IMR-90 (cell line): ENCODE measurements around the gene ENO4. TPM values are rescaled to one million over a fixed set of nuclear protein-coding genes. Genes with fewer than 3 reads are reported as not detected.

ENCODE experiments used
- ATAC-seq: fragments of 200-7000 bp; cut with Tn5 transposase; 2 replicates; pipeline ENCODE4 v1.9.1; 2020; ENCODE audit warnings: low read depth, mild to moderate bottlenecking, moderate library complexity
- BruUV-seq: library from RNA; stranded (reverse); fragments of 400-500 nt; replicated peaks from 2 replicates; lab custom pipeline; 2021; lab: Mats Ljungman, UMichigan
- CTCF ChIA-PET: fragments of 300-600 bp; formaldehyde crosslinking; extraction: SDS; loops from one replicate; lab custom pipeline; 2021; ENCODE audit warnings: antibody characterized with exemption; lab: Yijun Ruan, JAX
- POLR2A ChIA-PET: fragments of 300-600 bp; sonication (Branson Sonifier 250); formaldehyde crosslinking; loops from one replicate; lab custom pipeline; 2022; ENCODE audit warnings: antibody characterized with exemption; ENCODE audit not compliant: unreplicated experiment; lab: Charles Lee
- DNase-seq: peaks from one replicate; pipeline ENCODE4 v3.0.0; 2013
- H2AFZ ChIP-seq: replicated peaks from 2 replicates; pipeline ENCODE3; 2013; ENCODE audit warnings: low read length, mild to moderate bottlenecking; ENCODE audit not compliant: poor library complexity
- H2AK5ac ChIP-seq: 2 replicates; pipeline ENCODE4 v1.6.1; 2013; ENCODE audit warnings: low read depth, low read length, inconsistent platforms
- H2AK9ac ChIP-seq: replicated peaks from 2 replicates; pipeline ENCODE3; 2013; ENCODE audit warnings: mild to moderate bottlenecking, low read depth, low read length, moderate library complexity; ENCODE audit not compliant: poor library complexity
- H2BK120ac ChIP-seq: 2 replicates; pipeline ENCODE4 v1.6.1; 2013; ENCODE audit warnings: low read depth, low read length, inconsistent platforms
- H2BK15ac ChIP-seq: 3 replicates; pipeline ENCODE4 v1.6.1; 2013; ENCODE audit warnings: low read depth, low read length, inconsistent platforms
- H2BK20ac ChIP-seq: 2 replicates; pipeline ENCODE4 v1.6.1; 2013; ENCODE audit warnings: low read depth, mild to moderate bottlenecking, inconsistent platforms, low read length, moderate library complexity
- H2BK5ac ChIP-seq: 2 replicates; pipeline ENCODE4 v1.6.1; 2013; ENCODE audit warnings: mild to moderate bottlenecking, low read depth, low read length, inconsistent platforms; ENCODE audit not compliant: poor library complexity, severe bottlenecking
- H3K14ac ChIP-seq: replicated peaks from 2 replicates; pipeline ENCODE4 v1.6.1; 2013; ENCODE audit warnings: low read depth, low read length, inconsistent platforms
- H3K18ac ChIP-seq: 2 replicates; pipeline ENCODE4 v1.6.1; 2013; ENCODE audit warnings: low read depth, low read length, control low read depth
- H3K23ac ChIP-seq: 2 replicates; pipeline ENCODE4 v1.6.1; 2013; ENCODE audit warnings: low read depth, low read length, inconsistent platforms
- H3K27ac ChIP-seq: 2 replicates; pipeline ENCODE4 v1.5.1; 2013; ENCODE audit warnings: mild to moderate bottlenecking, control low read depth, low read length; ENCODE audit not compliant: insufficient read depth
- H3K27me3 ChIP-seq: 2 replicates; pipeline ENCODE4 v1.6.1; 2013; ENCODE audit warnings: low read length; ENCODE audit not compliant: control insufficient read depth, insufficient read depth
- H3K36me3 ChIP-seq: 2 replicates; pipeline ENCODE4 v1.6.1; 2013; ENCODE audit warnings: low read length, mixed read lengths; ENCODE audit not compliant: control insufficient read depth, insufficient read depth
- H3K4ac ChIP-seq: 2 replicates; pipeline ENCODE4 v1.6.1; 2013; ENCODE audit warnings: low read depth, low read length, inconsistent platforms
- H3K4me1 ChIP-seq: 2 replicates; pipeline ENCODE4 v1.6.1; 2013; ENCODE audit warnings: low read length, mixed read lengths; ENCODE audit not compliant: control insufficient read depth, insufficient read depth
- H3K4me2 ChIP-seq: 2 replicates; pipeline ENCODE4 v1.6.1; 2013; ENCODE audit warnings: low read depth, mild to moderate bottlenecking, control low read depth, low read length, moderate library complexity
- H3K4me3 ChIP-seq: 2 replicates; pipeline ENCODE4 v1.5.1; 2013; ENCODE audit warnings: low read depth, mild to moderate bottlenecking, control low read depth, low read length, moderate library complexity; ENCODE audit not compliant: insufficient read depth
- H3K56ac ChIP-seq: 2 replicates; pipeline ENCODE4 v1.6.1; 2013; ENCODE audit warnings: low read length, inconsistent platforms; ENCODE audit not compliant: insufficient read depth; ENCODE audit errors: extremely low read depth
- H3K79me1 ChIP-seq, 2 experiments: 2 replicates each; pipeline ENCODE4 v1.6.1; 2013; ENCODE audit warnings: low read length in 2 of 2, inconsistent platforms in 1 of 2, low read depth in 1 of 2
- H3K9ac ChIP-seq: 2 replicates; pipeline ENCODE4 v1.6.1; 2013; ENCODE audit warnings: low read depth, low read length, control low read depth
- H3K9me1 ChIP-seq: 2 replicates; pipeline ENCODE4 v1.6.1; 2013; ENCODE audit warnings: low read length, inconsistent platforms; ENCODE audit not compliant: insufficient read depth
- H3K9me3 ChIP-seq: 2 replicates; pipeline ENCODE4 v1.6.1; 2013; ENCODE audit warnings: low read length; ENCODE audit not compliant: control insufficient read depth, insufficient read depth
- H4K20me1 ChIP-seq: 2 replicates; pipeline ENCODE4 v1.6.1; 2013; ENCODE audit warnings: low read length, inconsistent platforms; ENCODE audit not compliant: insufficient read depth
- H4K5ac ChIP-seq: 2 replicates; pipeline ENCODE4 v1.6.1; 2013; ENCODE audit warnings: mild to moderate bottlenecking, low read depth, low read length, control low read depth
- H4K8ac ChIP-seq, 2 experiments: 2 replicates each; pipeline ENCODE4 v1.6.1; 2013; ENCODE audit warnings: low read depth in 2 of 2, low read length in 2 of 2, control low read depth in 1 of 2, inconsistent platforms in 1 of 2
- H4K91ac ChIP-seq: 2 replicates; pipeline ENCODE4 v1.6.1; 2013; ENCODE audit warnings: low read depth, low read length, inconsistent platforms; ENCODE audit not compliant: insufficient read depth
- BHLHE40 ChIP-seq: fragments of 150-350 bp; IDR thresholded peaks from 2 replicates; pipeline ENCODE4 v1.6.1; 2016; ENCODE audit warnings: mild to moderate bottlenecking, low read depth, low read length
- CEBPB ChIP-seq: IDR thresholded peaks from 2 replicates; pipeline ENCODE4 v1.6.1; 2012; ENCODE audit warnings: low read depth, low read length, improper control_type of control experiment
- CHD1 ChIP-seq: IDR thresholded peaks from 2 replicates; pipeline ENCODE4 v1.6.1; 2012; ENCODE audit warnings: low read depth, low read length, improper control_type of control experiment
- ELK1 ChIP-seq: fragments of 150-350 bp; IDR thresholded peaks from 2 replicates; pipeline ENCODE4 v1.6.1; 2016; ENCODE audit warnings: low read depth, mild to moderate bottlenecking, low read length, moderate library complexity, borderline replicate concordance
- FOS ChIP-seq: fragments of 150-350 bp; IDR thresholded peaks from 2 replicates; pipeline ENCODE4 v1.6.1; 2016; ENCODE audit warnings: low read depth, low read length
- MAFK ChIP-seq: IDR thresholded peaks from 2 replicates; pipeline ENCODE4 v1.6.1; 2012; ENCODE audit warnings: low read depth, low read length, improper control_type of control experiment
- MXI1 ChIP-seq: IDR thresholded peaks from 2 replicates; pipeline ENCODE4 v1.6.1; 2012; ENCODE audit warnings: low read depth, mild to moderate bottlenecking, low read length, moderate library complexity, borderline replicate concordance
- NFE2L2 ChIP-seq: fragments of 150-350 bp; IDR thresholded peaks from 2 replicates; pipeline ENCODE4 v1.6.1; 2016; ENCODE audit warnings: low read depth, mild to moderate bottlenecking, low read length
- POLR2A ChIP-seq: IDR thresholded peaks from 2 replicates; pipeline ENCODE4 v1.6.1; 2012; ENCODE audit warnings: mild to moderate bottlenecking, low read depth, low read length
- RAD21 ChIP-seq: IDR thresholded peaks from 2 replicates; pipeline ENCODE4 v1.6.1; 2012; ENCODE audit warnings: low read length, improper control_type of control experiment
- RCOR1 ChIP-seq: IDR thresholded peaks from 2 replicates; pipeline ENCODE4 v1.6.1; 2012; ENCODE audit warnings: mild to moderate bottlenecking, low read length, improper control_type of control experiment; ENCODE audit not compliant: insufficient replicate concordance
- RFX5 ChIP-seq: IDR thresholded peaks from 2 replicates; pipeline ENCODE4 v1.8.0; 2012; ENCODE audit warnings: low read depth, mild to moderate bottlenecking, low read length, moderate library complexity
- SMC3 ChIP-seq: fragments of 150-350 bp; IDR thresholded peaks from 2 replicates; pipeline ENCODE4 v1.6.1; 2016; ENCODE audit warnings: low read depth, mild to moderate bottlenecking, antibody characterized with exemption, low read length, moderate library complexity
- WGBS, 2 experiments: methylation state at CpG; one replicate each; pipeline versions ENCODE4 v1.1.5 to v1.1.7; 2013; ENCODE audit warnings: missing lambda C conversion rate in 2 of 2; ENCODE audit not compliant: insufficient read length in 1 of 2; ENCODE audit errors: extremely low coverage in 2 of 2; 5-methylcytosine and 5-hydroxymethylcytosine counted together
- dilution Hi-C: fragments of 300-500 bp; cut with HindIII; formaldehyde crosslinking; loops from one replicate; pipeline ENCODE4 v1.14.3; 2018; ENCODE audit warnings: low sequenced_read_pairs; ENCODE audit not compliant: unreplicated experiment
- in situ Hi-C: fragments of 300-500 bp; cut with MboI; formaldehyde crosslinking; loops from 3 replicates; pipeline ENCODE4 v1.14.3; 2019; ENCODE audit warnings: low sequenced_read_pairs, inconsistent platforms, mixed read lengths
- intact Hi-C: fragments of 100-400 bp; cut with micrococcal nuclease; formaldehyde crosslinking; loops from 2 replicates; pipeline ENCODE4 v1.10.0; 2022
- polyA plus RNA-seq, 3 experiments: library from polyadenylated mRNA; depleted of rRNA; stranded (reverse); fragments of >200 nt; gene quantifications; 2 replicates each; pipeline ENCODE4 v1.2.3, GENCODE V29; 2012; ENCODE audit warnings: low replicate concordance in 1 of 3
- total RNA-seq: library from RNA; depleted of rRNA; stranded (reverse); fragments of >200 nt; gene quantifications from 2 replicates; pipeline ENCODE4 v1.2.3, GENCODE V29; 2012
- TF ChIP-seq, protein P1 (sequence below): fragments of 150-350 bp; IDR thresholded peaks from 2 replicates; pipeline ENCODE4 v1.6.1; 2017; ENCODE audit warnings: mild to moderate bottlenecking, antibody characterized with exemption, low read length, low read depth

Gene ENO4
- total and polyA plus RNA-seq, 2 of the 4 experiments (the other 2 are of a cell fraction): under 0.01 to 0.05 TPM

- H3K4ac ChIP-seq: no peak overlapping the region
- H4K91ac ChIP-seq: no peak overlapping the region
- no CpG with 5 or more reads among the region's 2 CpGs for WGBS, 2 experiments
- H2BK5ac ChIP-seq: no peak overlapping the region
- H3K9me3 ChIP-seq: no peaks in the 10 kb centered on the region
- H4K5ac ChIP-seq: no peak overlapping the region
- no peak overlapping the region for H2BK20ac ChIP-seq
- no TSS peak for BruUV-seq
- in situ Hi-C loops: no loop called here
- H3K27me3 ChIP-seq: peaks cover 3% of the 10 kb centered on the region; the same call in 1 of the 2 replicates
- ATAC-seq: no peak
- no peak for TF ChIP-seq BHLHE40
- TF ChIP-seq MAFK: no peak
- TF ChIP-seq MXI1: no peak
- no peak for TF ChIP-seq CEBPB
- no peak for TF ChIP-seq FOS
- no peak for TF ChIP-seq POLR2A
- no peak for TF ChIP-seq RAD21
- no peak for TF ChIP-seq RFX5
- no peak for TF ChIP-seq RCOR1
- TF ChIP-seq, protein P1, sequence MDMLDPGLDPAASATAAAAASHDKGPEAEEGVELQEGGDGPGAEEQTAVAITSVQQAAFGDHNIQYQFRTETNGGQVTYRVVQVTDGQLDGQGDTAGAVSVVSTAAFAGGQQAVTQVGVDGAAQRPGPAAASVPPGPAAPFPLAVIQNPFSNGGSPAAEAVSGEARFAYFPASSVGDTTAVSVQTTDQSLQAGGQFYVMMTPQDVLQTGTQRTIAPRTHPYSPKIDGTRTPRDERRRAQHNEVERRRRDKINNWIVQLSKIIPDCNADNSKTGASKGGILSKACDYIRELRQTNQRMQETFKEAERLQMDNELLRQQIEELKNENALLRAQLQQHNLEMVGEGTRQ: no peak
- TF ChIP-seq SMC3: no peak
- TF ChIP-seq ELK1: no peak
- TF ChIP-seq CHD1: no peak
- TF ChIP-seq NFE2L2: no peak
- dilution Hi-C loops: no loop called here
- no peak overlapping the region for H2AFZ ChIP-seq
- no peaks in the 10 kb centered on the region for H3K9me1 ChIP-seq
- CTCF ChIA-PET: no interaction called here
- no peak overlapping the region for H2BK120ac ChIP-seq
- no peaks in the 10 kb centered on the region for H3K79me1 ChIP-seq
- no peak overlapping the region for H3K18ac ChIP-seq
- POLR2A ChIA-PET: no interaction called here
- H3K14ac ChIP-seq: no peak overlapping the region
- H3K4me2 ChIP-seq: no peak overlapping the region
- H4K20me1 ChIP-seq: no peaks in the 10 kb centered on the region
- no peak overlapping the region for H3K23ac ChIP-seq
- no peaks in the 10 kb centered on the region for H3K36me3 ChIP-seq
- no peak overlapping the region for H3K56ac ChIP-seq
- no peak overlapping the region for H2AK9ac ChIP-seq
- no peaks in the 10 kb centered on the region for H3K4me1 ChIP-seq
- H3K9ac ChIP-seq: no peak overlapping the region
- DNase-seq: no peak
- no peak overlapping the region for H2BK15ac ChIP-seq
- H4K8ac ChIP-seq: no peak overlapping the region
- H3K27ac ChIP-seq: no peak overlapping the region
- H3K4me3 ChIP-seq: no peak overlapping the region
- intact Hi-C loops: no loop called here
- no peak overlapping the region for H2AK5ac ChIP-seq
These were observed 12.5 kb downstream of the ENO4 start for GRCh38 chr10:116861796-116862195.
